Spleen (tissue), 7 donors: ENCODE results near the gene TMEM131L.

Experiments used
- POLR2A ChIP-seq, 3 donors: fragments of 450-650 bp; IDR thresholded peaks; one replicate each; pipeline ENCODE4 v1.5.1; 2017; ENCODE audit warnings: antibody characterized with exemption in 3 of 3, mild to moderate bottlenecking in 1 of 3
- TF ChIP-seq, protein P1 (sequence below), 11 experiments: fragments of 200-600 bp in 7 of 11; fragments of 450-650 bp in 4 of 11; sonication (generic) in 4 of 11; IDR thresholded peaks in 8 of 11; conservative IDR thresholded peaks in 3 of 11; 1 replicate in 7 of 11; 2 replicates in 4 of 11; pipeline versions ENCODE4 v1.4.0 to v1.8.0; 2016 to 2021; ENCODE audit warnings: antibody characterized with exemption in 11 of 11, inconsistent platforms in 4 of 11, mild to moderate bottlenecking in 1 of 11
- donor health status: DM: no; HTN: no; CAD: no; lungs with moderate emphysema.
- donor health status: DM: no; HTN: no; CAD: no.
- donor health status: DM: no; HTN: no; CAD: no.

DNA sequence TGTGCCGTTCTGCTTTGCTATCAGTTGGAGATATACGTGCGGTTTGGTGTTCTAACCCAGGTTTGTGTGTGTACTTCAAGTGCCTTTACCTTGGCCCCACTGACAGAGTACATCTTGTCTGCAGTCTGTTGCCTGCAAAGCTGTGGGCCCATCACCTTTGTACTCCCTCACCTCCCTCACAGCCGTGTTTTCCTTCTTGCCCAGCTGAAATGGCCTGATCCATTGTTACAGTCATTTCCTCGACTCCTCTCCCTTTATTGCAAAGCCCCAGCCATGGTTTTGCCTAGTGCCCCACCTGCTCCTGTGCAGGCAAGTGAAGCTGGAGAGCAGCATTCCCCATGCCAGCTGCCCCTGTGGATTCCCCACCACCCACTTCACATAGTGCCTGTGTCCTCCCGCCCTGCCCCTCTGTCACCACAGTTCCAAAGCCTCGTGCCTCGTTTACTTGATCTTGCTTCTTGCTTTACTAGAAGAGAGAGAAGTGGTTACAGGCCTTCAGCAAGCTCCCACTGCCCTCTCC is 162.7 kb downstream of the TMEM131L start:
- TF ChIP-seq, protein P1, sequence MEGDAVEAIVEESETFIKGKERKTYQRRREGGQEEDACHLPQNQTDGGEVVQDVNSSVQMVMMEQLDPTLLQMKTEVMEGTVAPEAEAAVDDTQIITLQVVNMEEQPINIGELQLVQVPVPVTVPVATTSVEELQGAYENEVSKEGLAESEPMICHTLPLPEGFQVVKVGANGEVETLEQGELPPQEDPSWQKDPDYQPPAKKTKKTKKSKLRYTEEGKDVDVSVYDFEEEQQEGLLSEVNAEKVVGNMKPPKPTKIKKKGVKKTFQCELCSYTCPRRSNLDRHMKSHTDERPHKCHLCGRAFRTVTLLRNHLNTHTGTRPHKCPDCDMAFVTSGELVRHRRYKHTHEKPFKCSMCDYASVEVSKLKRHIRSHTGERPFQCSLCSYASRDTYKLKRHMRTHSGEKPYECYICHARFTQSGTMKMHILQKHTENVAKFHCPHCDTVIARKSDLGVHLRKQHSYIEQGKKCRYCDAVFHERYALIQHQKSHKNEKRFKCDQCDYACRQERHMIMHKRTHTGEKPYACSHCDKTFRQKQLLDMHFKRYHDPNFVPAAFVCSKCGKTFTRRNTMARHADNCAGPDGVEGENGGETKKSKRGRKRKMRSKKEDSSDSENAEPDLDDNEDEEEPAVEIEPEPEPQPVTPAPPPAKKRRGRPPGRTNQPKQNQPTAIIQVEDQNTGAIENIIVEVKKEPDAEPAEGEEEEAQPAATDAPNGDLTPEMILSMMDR (IDR thresholded peaks at IDR 0.05 in 8 of 11, conservative IDR thresholded peaks at IDR 0.05 in 3 of 11) = no peak
- no peak for TF ChIP-seq POLR2A (IDR thresholded peaks at IDR 0.05)
